Liver (tissue), 9 donors: ENCODE results near the gene WFDC2. TPM values are rescaled to one million over a fixed set of nuclear protein-coding genes. Genes with fewer than 3 reads are reported as not detected.

Source experiments
- DNase-seq: peaks from one replicate; pipeline ENCODE4 v3.0.0-alpha.2; 2017; ENCODE audit warnings: low spot score
- H3K27ac ChIP-seq, 2 donors: one replicate each; pipeline ENCODE4 v1.7.0; 2013; ENCODE audit warnings: inconsistent platforms in 2 of 2, low read length in 2 of 2, control low read depth in 1 of 2, low read depth in 1 of 2, mild to moderate bottlenecking in 1 of 2
- H3K27me3 ChIP-seq, 4 donors: one replicate each; pipeline versions ENCODE4 v1.6.1 to v1.7.0; 2013; ENCODE audit warnings: low read length in 3 of 4, inconsistent platforms in 1 of 4, mild to moderate bottlenecking in 1 of 4, moderate library complexity in 1 of 4; ENCODE audit not compliant: control insufficient read depth in 4 of 4, insufficient read depth in 4 of 4
- H3K36me3 ChIP-seq, 4 donors: one replicate each; pipeline versions ENCODE4 v1.6.1 to v1.7.0; 2013; ENCODE audit warnings: low read length in 3 of 4, mild to moderate bottlenecking in 3 of 4, low read depth in 1 of 4, moderate library complexity in 1 of 4; ENCODE audit not compliant: control insufficient read depth in 4 of 4, insufficient read depth in 3 of 4
- H3K4me1 ChIP-seq, 4 donors: one replicate each; pipeline versions ENCODE4 v1.6.1 to v1.7.0; 2013; ENCODE audit warnings: low read length in 3 of 4, mild to moderate bottlenecking in 3 of 4, moderate library complexity in 1 of 4; ENCODE audit not compliant: control insufficient read depth in 4 of 4, insufficient read depth in 4 of 4
- H3K4me3 ChIP-seq, 3 donors: one replicate each; pipeline versions ENCODE4 v1.6.1 to v1.7.0; 2013; ENCODE audit warnings: low read length in 3 of 3, control low read depth in 1 of 3, low read depth in 1 of 3, mild to moderate bottlenecking in 1 of 3
- H3K9ac ChIP-seq, 2 donors: one replicate each; pipeline ENCODE4 v1.7.0; 2013; ENCODE audit warnings: low read length in 2 of 2, mild to moderate bottlenecking in 2 of 2, moderate library complexity in 2 of 2, control low read depth in 1 of 2, low read depth in 1 of 2
- H3K9me3 ChIP-seq, 4 donors: one replicate each; pipeline versions ENCODE4 v1.6.1 to v1.7.0; 2013; ENCODE audit warnings: low read length in 3 of 4; ENCODE audit not compliant: control insufficient read depth in 4 of 4
- ATF3 ChIP-seq: IDR thresholded peaks from 2 replicates; pipeline ENCODE4 v1.6.1; 2016; ENCODE audit warnings: antibody characterized with exemption
- EGR1 ChIP-seq, 2 donors: IDR thresholded peaks; 2 replicates each; pipeline ENCODE4 v1.6.1; 2016 to 2018; ENCODE audit warnings: antibody characterized with exemption in 2 of 2, low read depth in 2 of 2
- FOXA1 ChIP-seq: IDR thresholded peaks from 2 replicates; pipeline ENCODE4 v1.6.1; 2016; ENCODE audit warnings: antibody characterized with exemption
- GABPA ChIP-seq, 2 donors: IDR thresholded peaks in 1 of 2; conservative IDR thresholded peaks in 1 of 2; 2 replicates each; pipeline ENCODE4 v1.6.1; 2016; ENCODE audit warnings: antibody characterized with exemption in 2 of 2, mild to moderate bottlenecking in 1 of 2, moderate library complexity in 1 of 2
- HNF4A ChIP-seq, 2 donors: conservative IDR thresholded peaks; 2 replicates each; pipeline ENCODE4 v1.6.1; 2016; ENCODE audit warnings: antibody characterized with exemption in 2 of 2, mild to moderate bottlenecking in 2 of 2
- JUND ChIP-seq, 2 donors: IDR thresholded peaks; 2 replicates each; pipeline ENCODE4 v1.6.1; 2016; ENCODE audit warnings: antibody characterized with exemption in 2 of 2
- NR2F2 ChIP-seq: IDR thresholded peaks from 2 replicates; pipeline ENCODE4 v1.6.1; 2016; ENCODE audit warnings: antibody characterized with exemption
- REST ChIP-seq: IDR thresholded peaks from 2 replicates; pipeline ENCODE4 v1.6.1; 2016; ENCODE audit warnings: antibody characterized with exemption, mild to moderate bottlenecking
- RXRA ChIP-seq, 2 donors: IDR thresholded peaks; 2 replicates each; pipeline ENCODE4 v1.6.1; 2017 to 2018; ENCODE audit warnings: antibody characterized with exemption in 2 of 2, mild to moderate bottlenecking in 1 of 2
- SP1 ChIP-seq: IDR thresholded peaks from 2 replicates; pipeline ENCODE4 v1.6.1; 2018; ENCODE audit warnings: antibody characterized with exemption, mild to moderate bottlenecking
- YY1 ChIP-seq: IDR thresholded peaks from 2 replicates; pipeline ENCODE4 v1.6.1; 2016; ENCODE audit warnings: antibody characterized with exemption, mild to moderate bottlenecking
- ZBTB33 ChIP-seq: IDR thresholded peaks from 2 replicates; pipeline ENCODE4 v1.6.1; 2016; ENCODE audit warnings: antibody characterized with exemption
- WGBS: extraction: QIAGEN DNeasy Blood & Tissue Kit; methylation state at CpG from one replicate; pipeline ENCODE4 v1.1.7; 2013; 5-methylcytosine and 5-hydroxymethylcytosine counted together
- polyA plus RNA-seq, 2 donors: library from polyadenylated mRNA; stranded (reverse) in 1 of 2; unstranded in 1 of 2; fragments of 200-250 nt in 1 of 2; fragments of >200 nt in 1 of 2; fragmentation: Nextera tagmentation in 1 of 2; extraction: Ambion mirVana in 1 of 2; gene quantifications; one replicate each; pipeline versions ENCODE4 v1.2.1 to v1.2.3, GENCODE V29; 2013 to 2015
- total RNA-seq, 2 donors: library from RNA; depleted of rRNA; stranded (reverse); fragments of >200 nt; gene quantifications; one replicate each; pipeline ENCODE4 v1.2.3, GENCODE V29; 2014
- donor health status: healthy.
- donor health status: healthy.
- donor health status: healthy.
- donor health status: healthy.
- donor health status: healthy.

The WFDC2 gene
- total and polyA plus RNA-seq, 4 donors, result 1.3 to 1.8 TPM; not detected in 2

DNA sequence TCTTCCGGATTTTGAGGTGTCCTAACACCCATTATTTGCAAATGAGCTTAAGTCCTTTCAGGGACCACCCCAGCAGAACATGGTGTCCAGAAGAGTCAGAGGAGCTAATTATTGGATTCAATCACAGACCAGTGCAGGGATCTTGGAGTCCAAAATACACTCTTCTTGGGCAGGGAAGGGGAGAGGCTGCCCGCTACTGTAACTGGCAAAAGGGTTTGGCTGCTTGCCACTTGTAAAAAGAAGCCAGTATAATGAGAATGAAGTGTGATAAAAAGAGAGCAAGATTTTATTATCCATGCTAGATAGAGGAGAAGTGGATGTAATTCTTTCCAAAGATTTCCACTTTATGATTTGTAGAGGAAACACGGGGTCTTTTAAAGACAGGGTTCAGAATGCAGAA, 26.6 kb downstream of the WFDC2 start (continued):
- TF ChIP-seq ZBTB33, result no peak
- TF ChIP-seq FOXA1, result no peak
- TF ChIP-seq NR2F2, result no peak
- no peak for TF ChIP-seq EGR1 (IDR thresholded peaks at IDR 0.05; ENCODE audit: low read depth in 2 of 2)
- TF ChIP-seq ATF3, result no peak
- TF ChIP-seq YY1, result no peak

DNA sequence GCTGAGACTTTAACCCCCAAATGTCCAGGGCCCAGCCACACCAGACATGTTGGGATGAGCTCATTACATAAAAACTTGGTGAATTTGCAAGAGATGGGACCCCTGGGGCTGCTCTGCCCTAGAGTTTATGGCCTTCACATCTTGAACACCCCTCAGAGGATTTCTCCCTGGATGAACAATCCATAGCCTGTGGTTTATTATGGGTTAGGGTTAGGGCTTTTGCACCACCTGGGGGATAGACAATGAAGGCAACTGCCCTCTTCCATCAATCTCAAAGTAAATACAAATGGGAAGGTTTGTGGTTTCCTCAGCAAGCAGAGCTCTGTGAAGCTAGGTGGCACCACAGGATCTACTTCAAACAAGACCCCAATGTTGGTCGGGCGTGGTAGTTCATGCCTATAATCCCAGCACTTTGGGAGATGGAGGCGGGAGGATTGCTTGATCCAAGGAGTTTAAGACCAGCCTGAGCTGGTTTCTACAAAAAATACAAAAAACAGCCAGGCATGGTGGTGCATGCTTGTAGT, 28.5 kb downstream of the WFDC2 start:
- TF ChIP-seq REST (no peak), SP1 (no peak)
- Histone ChIP-seq H3K4me3 (no peak overlapping the region), H3K4me1 (peaks cover 0 to 3% (median 0%) of the 10 kb centered on the region in 4 donors), H3K36me3 (no peaks in the 10 kb centered on the region), H3K27ac (no peak overlapping the region), H3K27me3 (no peaks in the 10 kb centered on the region), H3K9me3 (no peaks in the 10 kb centered on the region), H3K9ac (no peak overlapping the region)
- DNase-seq, result no peak
- 78% methylated on average over 3 of the region's 3 CpGs for WGBS

DNA sequence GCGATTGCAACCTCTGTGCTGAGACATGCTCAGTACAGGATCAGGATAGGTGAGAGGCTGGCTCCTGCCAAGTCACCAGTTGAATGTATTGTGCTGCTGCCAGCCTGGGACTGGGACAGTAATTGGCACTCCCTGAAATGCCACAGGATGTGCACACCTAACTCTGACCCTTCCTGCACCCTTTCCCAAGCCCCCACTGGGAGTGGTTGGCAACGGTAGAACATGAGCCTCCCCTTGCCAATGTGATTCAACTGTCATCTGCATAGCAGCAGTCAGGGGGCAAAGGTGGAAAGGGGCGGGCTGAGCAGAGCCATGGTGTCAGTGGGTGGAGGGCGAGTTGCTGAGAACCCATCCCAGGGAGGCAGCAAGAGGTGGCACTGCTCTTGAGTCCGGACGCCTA, 30.5 kb downstream of the WFDC2 start:
- TF ChIP-seq GABPA (IDR thresholded peaks at IDR 0.05 in 1 of 2, conservative IDR thresholded peaks at IDR 0.05 in 1 of 2), result no peak
- peak in 1 of 2 donors; percentile 11 for TF ChIP-seq HNF4A (conservative IDR thresholded peaks at IDR 0.05)
- no peak for TF ChIP-seq JUND (IDR thresholded peaks at IDR 0.05)
- no peak for TF ChIP-seq ZBTB33
- no peak for TF ChIP-seq NR2F2
- no peak for TF ChIP-seq RXRA (IDR thresholded peaks at IDR 0.05)
- no peak for TF ChIP-seq REST
- Histone ChIP-seq H3K4me1 (peaks cover 0 to 3% (median 0%) of the 10 kb centered on the region in 4 donors), H3K36me3 (no peaks in the 10 kb centered on the region), H3K9ac (no peak overlapping the region), H3K4me3 (no peak overlapping the region), H3K27me3 (peaks cover 0 to 6% (median under 1%) of the 10 kb centered on the region in 4 donors), H3K27ac (no peak overlapping the region), H3K9me3 (no peaks in the 10 kb centered on the region)
- DNase-seq, result no peak
- WGBS, result 47% methylated on average over 6 of the region's 6 CpGs
